Retina (tissue), 1 donor: ENCODE measurements around the gene HDAC4.

Experiments used
- DNase-seq: peaks from one replicate; pipeline ENCODE4 v3.0.0-alpha.2; 2016

HDAC4 gene

GRCh38 chr2:239094867-239095266 lies 306.0 kb downstream of the HDAC4 start:
- no peak for DNase-seq

DNA sequence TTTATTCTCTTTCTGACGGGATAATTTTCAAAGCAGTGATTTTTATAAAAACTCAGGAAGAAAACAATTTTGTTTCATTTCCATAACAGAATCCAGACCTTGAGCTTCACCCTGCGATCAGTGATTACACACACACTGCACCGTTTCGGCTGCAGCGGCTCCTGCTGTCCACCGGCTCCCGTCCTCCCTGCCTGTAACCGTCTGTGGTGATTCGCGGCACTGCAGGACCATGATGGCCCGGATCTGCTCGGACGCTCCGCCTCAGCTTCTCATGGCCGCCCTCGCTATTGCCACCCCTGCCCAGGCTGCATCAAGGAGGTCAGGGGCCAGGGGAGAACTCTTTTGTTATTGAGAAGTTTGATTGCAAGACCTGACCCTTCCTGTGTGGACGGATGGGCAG lies 306.9 kb downstream of the HDAC4 start:
- no peak for DNase-seq

DNA sequence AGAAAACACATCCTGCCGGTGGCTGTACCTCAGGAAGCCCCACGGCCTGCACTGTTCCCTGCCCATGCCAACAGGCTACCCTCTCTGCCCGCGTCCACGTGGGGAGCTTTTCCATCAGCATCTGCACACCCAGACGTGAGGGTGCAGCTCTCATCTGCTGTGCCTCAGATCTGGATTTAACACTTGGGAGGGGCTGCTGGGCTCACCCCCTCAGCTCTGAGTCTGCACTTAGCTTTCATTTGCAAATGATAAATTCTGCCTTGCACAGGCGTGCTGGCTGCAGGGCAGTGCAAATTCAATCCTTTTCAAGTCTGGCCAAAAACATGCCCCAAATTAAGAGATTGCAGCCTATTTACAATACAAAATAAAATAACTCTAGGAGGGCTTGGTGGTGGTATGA lies 307.3 kb downstream of the HDAC4 start:
- no peak for DNase-seq

DNA sequence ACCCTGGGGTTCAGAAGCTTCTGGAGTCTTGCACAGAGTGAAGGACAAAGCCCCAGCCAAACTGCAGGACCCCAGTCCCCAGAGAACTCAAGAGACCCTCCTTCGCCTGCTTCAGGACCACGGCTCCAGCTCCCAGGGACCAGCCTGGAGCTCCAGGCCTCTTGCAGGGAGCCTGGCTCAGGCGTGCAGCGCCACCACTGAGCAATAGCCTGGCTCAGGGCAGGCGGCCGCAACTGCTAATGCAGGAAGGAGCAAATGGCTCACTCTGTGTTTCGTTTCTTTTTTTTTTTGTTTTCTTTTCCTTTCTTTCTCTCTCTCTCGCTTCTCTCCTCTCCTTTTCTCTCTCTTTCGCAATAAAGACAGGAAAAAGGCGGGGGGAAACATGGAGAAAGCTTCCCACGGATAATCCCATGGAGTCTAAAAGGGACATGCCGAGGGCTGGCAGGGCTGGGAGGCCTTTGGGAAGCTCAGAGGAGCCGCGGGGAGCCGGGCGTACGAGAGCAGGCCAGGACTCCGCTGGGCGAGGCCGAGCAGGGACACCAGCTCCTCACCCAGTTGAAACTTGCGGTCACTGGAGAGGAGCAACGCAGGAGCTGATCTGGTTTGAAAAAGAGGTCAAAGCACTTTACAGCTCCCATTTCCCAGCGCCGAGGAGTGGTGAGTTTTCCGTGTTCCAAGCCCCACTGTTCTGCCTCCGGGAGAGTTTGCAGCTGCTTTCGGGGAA lies 308.1 kb downstream of the HDAC4 start:
- DNase-seq = no peak

GRCh38 chr2:239089884-239090283 lies 310.9 kb downstream of the HDAC4 start:
- no peak for DNase-seq

GRCh38 chr2:239087046-239087710 lies 313.6 kb downstream of the HDAC4 start:
- DNase-seq = no peak

DNA sequence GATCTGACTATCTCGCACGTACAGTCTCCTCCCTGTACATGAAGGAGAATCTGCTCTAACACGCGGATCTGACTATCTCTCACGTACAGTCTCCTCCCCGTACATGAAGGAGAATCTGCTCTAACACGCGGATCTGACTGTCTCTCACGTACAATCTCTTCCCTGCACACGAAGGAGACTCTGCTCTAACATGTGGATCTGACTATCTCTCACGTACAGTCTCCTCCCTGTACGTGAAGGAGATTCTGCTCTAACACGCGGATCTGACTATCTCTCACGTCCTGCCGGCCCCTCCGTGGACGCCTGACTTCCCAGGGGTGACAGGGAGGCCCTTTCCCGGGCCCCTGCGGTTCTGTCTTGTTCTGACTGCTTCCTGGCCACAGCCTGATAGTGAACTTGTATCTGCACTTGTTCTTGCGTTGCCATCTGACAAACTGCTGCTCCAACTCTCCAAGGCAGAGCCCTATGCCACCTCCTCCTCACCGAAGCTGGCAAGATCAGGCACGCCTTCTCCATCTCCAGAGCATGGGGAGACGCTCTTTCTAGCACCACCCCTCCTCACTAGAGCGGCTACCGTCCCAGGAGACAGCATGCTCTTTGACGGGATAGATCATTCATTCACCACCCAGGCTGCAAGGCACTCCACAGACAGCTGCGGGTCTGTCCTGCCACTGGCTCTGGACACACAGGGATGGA lies 314.3 kb downstream of the HDAC4 start:
- DNase-seq = no peak

- no peak for DNase-seq
Measured at GRCh38 chr2:239085201-239085992, 315.4 kb downstream of the HDAC4 start.

GRCh38 chr2:239084007-239084406 lies 316.8 kb downstream of the HDAC4 start:
- no peak for DNase-seq

DNA sequence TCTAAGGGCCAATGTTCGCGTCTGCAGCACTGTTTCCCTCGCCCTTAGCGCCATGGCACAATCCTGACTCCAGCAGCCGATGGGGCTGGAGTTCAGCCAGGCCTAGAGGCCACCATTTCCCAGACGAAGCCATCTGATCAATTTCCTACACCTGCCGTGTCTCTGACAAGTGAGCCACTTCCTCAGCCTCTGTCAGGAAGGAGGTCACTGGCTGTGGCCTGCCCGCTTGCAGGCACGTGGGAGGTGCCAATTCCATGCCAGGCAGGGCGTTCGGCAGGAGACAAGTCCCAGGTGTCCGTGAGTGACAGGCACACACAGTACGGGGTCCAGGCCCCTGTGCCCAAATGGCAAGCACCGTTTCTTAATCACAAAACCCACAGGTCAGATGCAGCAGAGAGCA lies 318.4 kb downstream of the HDAC4 start:
- no peak for DNase-seq

DNA sequence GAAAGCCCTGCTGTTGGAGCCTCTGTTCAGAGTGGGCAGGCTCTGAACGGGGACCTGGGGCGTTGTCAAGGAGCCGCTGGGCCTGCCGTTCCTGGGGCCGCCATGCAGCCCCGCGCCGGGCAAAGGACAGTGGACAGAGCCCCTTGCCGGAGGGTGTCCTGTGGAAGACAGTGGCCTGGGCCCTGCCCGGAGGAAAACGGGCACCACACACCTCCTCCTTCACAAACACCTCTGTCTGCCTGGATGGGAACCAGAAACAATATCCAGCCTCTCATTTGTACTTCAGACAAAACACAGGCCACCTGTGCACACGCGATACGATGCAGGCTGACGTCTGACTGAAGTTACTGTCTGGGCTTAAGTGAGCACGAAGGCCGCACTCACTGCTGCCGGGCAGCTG lies 319.2 kb downstream of the HDAC4 start:
- no peak for DNase-seq

GRCh38 chr2:239081046-239081445 lies 319.8 kb downstream of the HDAC4 start:
- DNase-seq = no peak

DNA sequence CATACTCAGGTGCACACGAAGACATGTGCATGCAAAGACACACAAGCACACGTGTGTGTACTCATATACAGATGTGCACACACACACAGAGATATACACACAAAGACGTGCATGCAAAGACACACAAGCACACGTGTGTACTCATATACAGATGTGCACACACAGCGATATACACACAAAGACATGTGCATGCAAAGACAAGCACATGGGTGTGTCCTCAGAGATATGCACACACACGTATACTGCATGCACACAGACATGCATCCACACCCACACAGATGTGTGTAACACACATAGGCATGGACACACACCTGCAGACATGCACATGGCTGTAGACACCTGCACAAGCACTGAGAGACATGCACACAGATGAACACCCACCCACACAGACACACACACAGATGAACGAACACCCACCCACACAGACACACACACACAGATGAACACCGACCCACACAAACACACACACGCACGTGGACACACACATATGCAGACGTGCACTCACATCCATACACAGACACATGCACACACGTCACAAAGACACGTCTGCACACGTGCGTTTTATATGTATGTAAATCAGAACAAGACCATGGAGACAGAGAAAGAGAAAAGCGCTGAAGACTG lies 321.0 kb downstream of the HDAC4 start:
- no peak for DNase-seq

DNA sequence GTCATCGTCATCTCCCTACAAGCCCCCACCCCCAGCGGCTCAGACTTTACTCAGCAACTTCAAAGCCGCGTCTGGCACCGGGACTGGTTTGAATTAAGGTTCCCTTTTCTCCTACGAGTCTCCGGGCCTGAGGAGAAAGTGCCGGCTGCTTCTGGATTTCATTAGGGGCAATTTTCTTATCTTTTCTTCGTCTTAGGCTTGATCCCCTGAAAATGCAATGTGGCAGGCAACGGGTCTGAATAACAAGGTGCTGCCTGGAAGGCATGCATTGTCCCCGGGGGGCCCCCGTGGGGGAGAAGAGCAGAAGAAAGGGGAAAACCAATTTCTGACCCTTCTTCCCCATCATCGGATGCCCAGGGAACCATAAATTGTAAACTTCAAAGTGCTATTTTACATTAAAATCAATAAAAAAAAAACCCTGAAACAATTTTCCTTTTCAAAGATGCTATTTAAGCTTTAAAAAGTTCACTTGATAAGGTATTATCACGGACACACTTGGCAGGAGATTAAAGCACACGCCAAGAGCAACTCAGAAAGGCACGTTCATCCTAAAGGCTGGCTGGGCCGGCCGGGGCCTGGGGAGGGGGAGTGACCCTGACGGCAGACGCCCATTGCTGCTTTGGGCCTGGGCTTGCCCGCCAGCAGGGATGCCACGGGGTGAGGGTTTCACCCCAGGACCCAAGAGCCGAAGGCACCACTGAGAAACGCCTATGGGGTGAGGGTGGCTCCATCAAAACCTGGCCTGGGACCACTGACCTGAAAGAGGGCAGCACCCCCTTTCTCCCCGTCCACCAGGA lies 322.5 kb downstream of the HDAC4 start:
- no peak for DNase-seq

DNA sequence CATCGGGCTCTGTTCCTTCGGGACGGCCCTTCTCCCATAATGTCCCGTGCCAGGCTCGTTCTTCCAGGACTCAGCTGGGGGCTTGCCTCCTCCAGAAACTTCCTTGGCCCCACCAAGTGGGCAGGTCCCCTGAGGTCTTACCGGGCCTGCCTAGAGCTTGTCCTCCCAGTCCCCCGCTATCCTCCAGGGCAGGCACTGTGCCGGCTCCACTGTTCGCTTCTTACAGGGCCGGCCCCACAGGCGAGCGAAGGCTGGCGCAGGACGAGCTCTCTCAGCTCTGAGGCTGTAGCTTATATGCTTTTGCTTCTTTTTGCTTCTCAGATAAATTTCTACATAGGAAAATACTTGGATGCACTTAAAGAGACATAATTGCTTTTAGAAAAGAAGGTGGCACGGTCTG lies 323.6 kb downstream of the HDAC4 start:
- no peak for DNase-seq

DNA sequence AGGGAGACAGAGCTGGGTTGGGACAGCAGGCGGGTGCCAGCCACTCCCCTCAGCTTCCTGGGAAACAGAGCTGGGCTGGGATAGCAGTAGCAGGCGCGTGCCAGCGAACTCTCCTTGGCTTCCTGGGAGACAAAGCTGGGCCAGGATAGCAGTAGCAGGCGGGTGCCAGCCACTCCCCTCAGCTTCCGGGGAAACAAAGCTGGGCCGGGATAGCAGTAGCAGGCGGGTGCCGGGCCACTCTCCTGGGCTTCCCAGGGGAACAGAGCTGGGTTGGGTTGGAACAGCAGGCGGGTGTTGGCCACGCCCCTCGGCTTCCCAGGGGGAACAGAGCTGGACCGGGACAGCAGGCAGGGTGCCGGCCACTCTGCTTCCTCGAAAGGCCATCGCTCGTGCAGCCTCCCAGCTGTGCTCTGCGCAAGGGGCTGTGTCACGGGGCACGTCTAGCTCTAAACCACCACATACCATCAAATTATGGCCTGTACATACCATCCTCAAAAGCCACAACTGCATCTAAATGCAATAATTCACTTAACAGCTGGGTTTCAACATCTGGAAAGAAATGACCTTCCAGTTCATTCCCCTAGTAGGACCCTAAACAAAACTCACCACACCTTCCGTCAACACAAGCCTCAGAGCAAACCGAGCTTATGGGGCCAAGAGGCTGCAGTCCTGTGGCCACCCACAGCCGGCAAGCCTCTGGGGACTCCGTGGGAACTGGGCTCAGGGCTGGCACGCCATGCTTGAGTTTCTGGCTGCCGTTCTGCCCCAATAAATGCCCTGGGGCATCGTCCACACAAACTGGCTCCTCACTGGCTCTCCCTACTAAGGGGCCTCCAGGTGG lies 324.7 kb downstream of the HDAC4 start:
- DNase-seq = no peak

GRCh38 chr2:239073745-239074530 lies 326.9 kb downstream of the HDAC4 start:
- DNase-seq = no peak

GRCh38 chr2:239073270-239073669 lies 327.6 kb downstream of the HDAC4 start:
- DNase-seq = no peak

- no peak for DNase-seq
Measured at GRCh38 chr2:239072786-239073185, 328.0 kb downstream of the HDAC4 start.

DNA sequence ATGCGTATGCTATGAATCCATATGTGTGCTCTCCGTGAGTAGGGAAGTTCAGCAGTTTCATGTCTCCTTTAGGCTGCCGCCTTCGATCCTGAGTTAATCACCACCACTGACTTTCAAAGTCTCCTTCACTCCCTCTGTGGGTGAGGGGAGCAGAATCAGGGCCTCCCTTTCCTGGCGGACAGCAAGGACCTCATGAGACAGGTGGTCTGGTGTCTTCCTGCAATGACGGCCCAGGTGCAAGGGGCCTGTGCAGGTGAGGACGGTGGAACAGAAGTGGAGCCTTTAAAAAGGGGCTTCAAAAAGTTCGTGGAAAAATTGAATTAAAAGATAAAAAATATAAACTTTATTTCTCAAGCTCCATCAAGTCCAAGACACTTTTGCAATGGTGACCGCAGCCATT lies 330.4 kb downstream of the HDAC4 start:
- DNase-seq = no peak
